SK-N-SH treated with all-trans-retinoic acid at 6 μM for 48 hours (cell line): ENCODE measurements around the gene PAIP1.

Experiments used
- BACH2 ChIP-seq: fragments of 250-450 bp; sonication (Bioruptor Pico); IDR thresholded peaks from 2 replicates; pipeline ENCODE4 v1.9.0; 2021; ENCODE audit warnings: mild to moderate bottlenecking, borderline replicate concordance
- PATZ1 ChIP-seq: fragments of 250-450 bp; sonication (Bioruptor Pico); IDR thresholded peaks from 2 replicates; pipeline ENCODE4 v1.8.0; 2020; ENCODE audit warnings: mild to moderate bottlenecking, moderate library complexity, borderline replicate concordance
- SNAI2 ChIP-seq: fragments of 250-450 bp; sonication (Bioruptor Pico); IDR thresholded peaks from 2 replicates; pipeline ENCODE4 v1.5.0; 2020; ENCODE audit warnings: mild to moderate bottlenecking, moderate library complexity
- TF ChIP-seq, protein P1 (sequence below): fragments of 250-450 bp; sonication (Bioruptor Pico); IDR thresholded peaks from 2 replicates; pipeline ENCODE4 v1.8.0; 2021; ENCODE audit warnings: low read depth, mild to moderate bottlenecking, moderate library complexity, borderline replicate concordance

DNA sequence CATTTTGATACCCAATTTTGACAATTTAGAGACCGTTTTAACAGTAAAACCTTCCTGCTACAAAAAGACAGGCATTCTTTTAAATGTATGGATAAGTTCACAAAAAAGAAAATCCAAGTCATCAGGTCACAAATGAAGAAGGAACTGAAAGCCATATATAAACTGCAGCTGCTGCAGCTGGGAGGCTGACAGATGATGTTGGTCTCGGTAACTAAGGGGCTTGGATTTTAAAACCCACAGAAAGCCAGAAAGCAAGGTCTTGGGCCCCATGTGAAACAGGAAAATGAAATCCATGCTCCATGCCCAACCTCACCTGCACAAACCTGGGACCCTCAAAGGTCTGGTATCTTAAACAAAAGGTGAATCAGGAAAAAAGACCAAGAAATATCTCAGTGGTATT lies 26.2 kb downstream of the PAIP1 start:
- TF ChIP-seq SNAI2 (no peak), PATZ1 (CRISPR knock-in tag) (no peak), BACH2 (no peak)
- TF ChIP-seq, protein P1, sequence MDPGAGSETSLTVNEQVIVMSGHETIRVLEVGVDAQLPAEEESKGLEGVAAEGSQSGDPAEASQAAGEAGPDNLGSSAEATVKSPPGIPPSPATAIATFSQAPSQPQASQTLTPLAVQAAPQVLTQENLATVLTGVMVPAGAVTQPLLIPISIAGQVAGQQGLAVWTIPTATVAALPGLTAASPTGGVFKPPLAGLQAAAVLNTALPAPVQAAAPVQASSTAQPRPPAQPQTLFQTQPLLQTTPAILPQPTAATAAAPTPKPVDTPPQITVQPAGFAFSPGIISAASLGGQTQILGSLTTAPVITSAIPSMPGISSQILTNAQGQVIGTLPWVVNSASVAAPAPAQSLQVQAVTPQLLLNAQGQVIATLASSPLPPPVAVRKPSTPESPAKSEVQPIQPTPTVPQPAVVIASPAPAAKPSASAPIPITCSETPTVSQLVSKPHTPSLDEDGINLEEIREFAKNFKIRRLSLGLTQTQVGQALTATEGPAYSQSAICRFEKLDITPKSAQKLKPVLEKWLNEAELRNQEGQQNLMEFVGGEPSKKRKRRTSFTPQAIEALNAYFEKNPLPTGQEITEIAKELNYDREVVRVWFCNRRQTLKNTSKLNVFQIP = no peak
